Keratinocyte (primary cell): ENCODE results near the gene XRN2. TPM values are rescaled to one million over a fixed set of nuclear protein-coding genes. Genes with fewer than 3 reads are reported as not detected.

Experiments used
- DNase-seq: peaks from one replicate; pipeline ENCODE4 v3.0.0-alpha.2; 2011; ENCODE audit warnings: low read depth, missing footprints, low spot score
- FAIRE-seq: peaks from 2 replicates; lab custom pipeline; 2011; peaks lifted over from hg19 to GRCh38; lab: Jason Lieb, UNC
- H2AFZ ChIP-seq: 2 replicates; pipeline ENCODE4 v1.6.0; 2012; ENCODE audit warnings: low read length, control low read depth, inconsistent platforms; ENCODE audit not compliant: control insufficient read depth
- H3K27ac ChIP-seq: 2 replicates; pipeline ENCODE4 v1.5.1; 2011; ENCODE audit warnings: low read length; ENCODE audit not compliant: control insufficient read depth, insufficient read depth
- H3K27me3 ChIP-seq: 3 replicates; pipeline ENCODE4 v1.6.0; 2011; ENCODE audit warnings: low read length; ENCODE audit not compliant: control insufficient read depth, insufficient read depth; ENCODE audit errors: extremely low read depth
- H3K36me3 ChIP-seq, 2 experiments: 2 replicates in 1 of 2; 3 replicates in 1 of 2; pipeline ENCODE4 v1.5.1; 2011; ENCODE audit warnings: low read length in 2 of 2, mild to moderate bottlenecking in 1 of 2; ENCODE audit not compliant: control insufficient read depth in 2 of 2, insufficient read depth in 2 of 2; ENCODE audit errors: extremely low read depth in 1 of 2
- H3K4me1 ChIP-seq: 3 replicates; pipeline ENCODE4 v1.5.1; 2011; ENCODE audit warnings: low read length; ENCODE audit not compliant: control insufficient read depth, insufficient read depth; ENCODE audit errors: extremely low read depth
- H3K4me2 ChIP-seq: 3 replicates; pipeline ENCODE4 v1.6.0; 2011; ENCODE audit warnings: low read depth, low read length; ENCODE audit not compliant: control insufficient read depth, insufficient read depth; ENCODE audit errors: extremely low read depth
- H3K4me3 ChIP-seq, 3 experiments: fragments of 200-600 bp in 1 of 3; sonication (generic) in 1 of 3; 2 replicates in 2 of 3; 3 replicates in 1 of 3; pipeline ENCODE4 v1.5.1; 2011 to 2016; ENCODE audit warnings: low read length in 3 of 3, mild to moderate bottlenecking in 3 of 3, control low read depth in 2 of 3, inconsistent platforms in 1 of 3, low read depth in 1 of 3, mixed read lengths in 1 of 3, mixed run types in 1 of 3, moderate library complexity in 1 of 3; ENCODE audit not compliant: control insufficient read depth in 2 of 3, insufficient read depth in 2 of 3; ENCODE audit errors: extremely low read depth in 1 of 3
- H3K79me2 ChIP-seq: 2 replicates; pipeline ENCODE4 v1.6.0; 2012; ENCODE audit warnings: low read length; ENCODE audit not compliant: control insufficient read depth, insufficient read depth
- H3K9ac ChIP-seq: 3 replicates; pipeline ENCODE4 v1.6.0; 2011; ENCODE audit warnings: low read length; ENCODE audit not compliant: control insufficient read depth, insufficient read depth; ENCODE audit errors: extremely low read depth
- H3K9me1 ChIP-seq: 3 replicates; pipeline ENCODE4 v1.6.0; 2011; ENCODE audit warnings: low read length; ENCODE audit not compliant: control insufficient read depth, insufficient read depth; ENCODE audit errors: extremely low read depth
- H3K9me3 ChIP-seq: 2 replicates; pipeline ENCODE4 v1.5.1; 2012; ENCODE audit warnings: low read depth, low read length; ENCODE audit not compliant: control insufficient read depth
- H4K20me1 ChIP-seq: 3 replicates; pipeline ENCODE4 v1.6.0; 2011; ENCODE audit warnings: low read length; ENCODE audit not compliant: control insufficient read depth, insufficient read depth; ENCODE audit errors: extremely low read depth
- EZH2 ChIP-seq: IDR thresholded peaks from one replicate; pipeline ENCODE4 v1.6.1; 2012; ENCODE audit warnings: inconsistent platforms, mild to moderate bottlenecking, low read length, moderate library complexity
- dilution Hi-C: fragments of 300-500 bp; cut with MboI; formaldehyde crosslinking; loops from one replicate; pipeline ENCODE4 v1.7.0; 2020; ENCODE audit warnings: low sequenced_read_pairs; ENCODE audit not compliant: extremely low pct_ligation_motif_present
- polyA plus RNA-seq, 5 experiments: library from polyadenylated mRNA; depleted of rRNA in 3 of 5; stranded (reverse) in 3 of 5; stranded (forward) in 1 of 5; unstranded in 1 of 5; fragments of >200 nt; gene quantifications; 1 replicate in 1 of 5; 2 replicates in 3 of 5; 3 replicates in 1 of 5; pipeline versions ENCODE4 v1.2.1 to v1.2.3, GENCODE V29; 2011 to 2012; ENCODE audit warnings: missing spikeins in 2 of 5, low read depth in 1 of 5, low replicate concordance in 1 of 5
- TF ChIP-seq, protein P1 (sequence below), 3 experiments: IDR thresholded peaks in 1 of 3; conservative IDR thresholded peaks in 1 of 3; optimal IDR thresholded peaks in 1 of 3; 2 replicates in 2 of 3; 3 replicates in 1 of 3; pipeline versions ENCODE3 to v1.5.1; 2011; ENCODE audit warnings: low read length in 3 of 3, mild to moderate bottlenecking in 3 of 3, moderate library complexity in 2 of 3, control low read depth in 1 of 3, inconsistent platforms in 1 of 3; ENCODE audit not compliant: insufficient read depth in 2 of 3; ENCODE audit errors: extremely low read depth in 1 of 3

Gene XRN2
- polyA plus RNA-seq, 1 donor (not counting 4 experiments of a cell fraction or from before 2014, with no cell fraction given): 85.8 TPM

DNA sequence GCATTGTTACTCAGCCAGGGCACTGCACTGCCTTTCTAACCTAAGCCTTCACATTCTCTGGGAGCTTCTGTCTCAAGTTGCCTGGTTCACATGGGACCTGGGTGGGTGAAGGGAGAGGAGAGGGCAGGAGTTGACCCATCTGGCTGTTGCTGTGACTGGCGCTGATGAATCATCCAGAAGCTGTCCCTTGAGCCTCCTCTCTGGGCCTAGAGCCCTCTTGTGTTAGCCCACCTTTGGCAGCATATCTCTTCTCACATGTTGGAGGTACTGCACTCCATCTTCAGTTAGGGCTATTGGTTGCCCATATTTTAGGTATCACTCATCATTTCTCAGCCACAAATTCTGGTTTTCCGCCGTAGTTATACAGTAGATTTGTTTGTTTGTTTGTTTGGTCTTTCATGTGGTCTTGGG lies 19.8 kb downstream of the XRN2 start:
- H3K9ac ChIP-seq: no peak overlapping the region
- no peak for FAIRE-seq
- peak overlapping the region; percentile 52 for H3K4me2 ChIP-seq
- no peak overlapping the region for H3K4me3 ChIP-seq
- TF ChIP-seq EZH2: no peak
- TF ChIP-seq, protein P1, sequence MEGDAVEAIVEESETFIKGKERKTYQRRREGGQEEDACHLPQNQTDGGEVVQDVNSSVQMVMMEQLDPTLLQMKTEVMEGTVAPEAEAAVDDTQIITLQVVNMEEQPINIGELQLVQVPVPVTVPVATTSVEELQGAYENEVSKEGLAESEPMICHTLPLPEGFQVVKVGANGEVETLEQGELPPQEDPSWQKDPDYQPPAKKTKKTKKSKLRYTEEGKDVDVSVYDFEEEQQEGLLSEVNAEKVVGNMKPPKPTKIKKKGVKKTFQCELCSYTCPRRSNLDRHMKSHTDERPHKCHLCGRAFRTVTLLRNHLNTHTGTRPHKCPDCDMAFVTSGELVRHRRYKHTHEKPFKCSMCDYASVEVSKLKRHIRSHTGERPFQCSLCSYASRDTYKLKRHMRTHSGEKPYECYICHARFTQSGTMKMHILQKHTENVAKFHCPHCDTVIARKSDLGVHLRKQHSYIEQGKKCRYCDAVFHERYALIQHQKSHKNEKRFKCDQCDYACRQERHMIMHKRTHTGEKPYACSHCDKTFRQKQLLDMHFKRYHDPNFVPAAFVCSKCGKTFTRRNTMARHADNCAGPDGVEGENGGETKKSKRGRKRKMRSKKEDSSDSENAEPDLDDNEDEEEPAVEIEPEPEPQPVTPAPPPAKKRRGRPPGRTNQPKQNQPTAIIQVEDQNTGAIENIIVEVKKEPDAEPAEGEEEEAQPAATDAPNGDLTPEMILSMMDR (optimal IDR thresholded peaks at IDR 0.05 in 1 of 3, IDR thresholded peaks at IDR 0.05 in 1 of 3, conservative IDR thresholded peaks at IDR 0.05 in 1 of 3; ENCODE audit: extremely low read depth in 1 of 3, insufficient read depth in 2 of 3, low read length in 3 of 3): no peak
- H3K27me3 ChIP-seq: no peaks in the 10 kb centered on the region
- dilution Hi-C loops: loop anchor here (10.0 kb wide), 1 partner anchor 62 kb away; no protein-coding TSS in a partner anchor
- H3K9me1 ChIP-seq: peaks cover 2% of the 10 kb centered on the region
- H3K36me3 ChIP-seq: no peaks in the 10 kb centered on the region
- H3K4me1 ChIP-seq: peaks cover 20% of the 10 kb centered on the region
- H4K20me1 ChIP-seq: peaks cover 10% of the 10 kb centered on the region
- H3K27ac ChIP-seq: peak overlapping the region; percentile 37
- no peaks in the 10 kb centered on the region for H3K9me3 ChIP-seq
- peaks cover 99% of the 10 kb centered on the region for H3K79me2 ChIP-seq
- no peak for DNase-seq
- H2AFZ ChIP-seq: no peak overlapping the region

DNA sequence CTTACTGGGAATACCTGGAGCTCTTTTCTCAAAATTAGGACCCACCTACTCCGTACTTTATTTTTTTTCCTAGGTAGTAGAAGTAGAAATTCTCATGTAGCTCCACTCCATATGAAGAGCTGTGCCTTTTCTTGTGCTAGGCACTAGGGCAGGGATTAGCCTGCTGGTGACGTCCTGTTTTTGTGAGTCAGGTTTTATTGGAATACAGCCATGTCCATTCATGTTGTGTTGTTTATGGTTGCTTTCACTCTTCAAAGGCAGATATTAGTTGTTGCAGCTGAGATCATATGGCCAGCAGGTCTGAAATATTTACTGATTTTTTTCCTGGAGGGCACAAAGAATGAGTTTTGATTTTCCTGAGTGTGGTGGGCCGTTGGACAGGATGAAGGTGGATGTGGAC lies 20.5 kb downstream of the XRN2 start:
- peak; percentile 81 for FAIRE-seq
- peak; percentile 50 for DNase-seq
- Histone ChIP-seq H3K9me1 (peaks cover 2% of the 10 kb centered on the region), H3K79me2 (peaks cover 98% of the 10 kb centered on the region), H3K36me3 (no peaks in the 10 kb centered on the region), H4K20me1 (peaks cover 10% of the 10 kb centered on the region), H3K9me3 (no peaks in the 10 kb centered on the region), H3K4me2 (peak overlapping the region; percentile 52), H3K27ac (peak overlapping the region; percentile 37), H3K4me1 (peaks cover 20% of the 10 kb centered on the region), H3K4me3 (no peak overlapping the region), H2AFZ (no peak overlapping the region), H3K9ac (no peak overlapping the region), H3K27me3 (no peaks in the 10 kb centered on the region)
- dilution Hi-C loops: loop anchor here (10.0 kb wide), 1 partner anchor 61 kb away; no protein-coding TSS in a partner anchor
- TF ChIP-seq, protein P1 (optimal IDR thresholded peaks at IDR 0.05 in 1 of 3, IDR thresholded peaks at IDR 0.05 in 1 of 3, conservative IDR thresholded peaks at IDR 0.05 in 1 of 3; ENCODE audit: extremely low read depth in 1 of 3, insufficient read depth in 2 of 3, low read length in 3 of 3): no peak
- no peak for TF ChIP-seq EZH2
